Measurements from ENCODE around the gene HCFC2.
A peak's percentile ranks its signal among the peaks of the same experiment; 100 is the strongest.

Gene HCFC2

DNA sequence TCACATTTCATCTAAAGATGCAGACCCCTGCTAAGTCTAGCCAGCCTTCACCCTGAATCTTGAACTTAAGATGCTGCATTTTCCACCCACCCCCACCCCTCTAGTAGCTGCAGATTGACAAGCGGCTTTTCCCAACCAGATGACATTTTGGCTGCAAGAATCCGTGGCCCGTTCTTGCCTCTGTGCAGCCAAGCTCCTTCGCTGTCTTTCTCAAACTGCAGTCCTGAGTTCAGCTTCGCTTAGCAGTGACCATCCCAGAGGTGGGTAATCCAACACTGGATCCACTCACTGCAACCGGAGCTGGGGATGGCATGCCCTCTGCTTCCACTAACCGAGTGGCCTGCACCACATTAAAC lies 74.4 kb downstream of the HCFC2 start:
- H3K27ac ChIP-seq (ENCODE audit: low read depth, low read length, poor library complexity, severe bottlenecking) = no peak overlapping the region
- peak overlapping the region; percentile 56 for H3K4me3 ChIP-seq (ENCODE audit: low read depth, low read length, poor library complexity, severe bottlenecking)

GRCh38 chr12:104142543-104142942 lies 78.2 kb downstream of the HCFC2 start:
- Histone ChIP-seq H3K9ac (ENCODE audit: low read length) (no peak overlapping the region), H3K9me2 (ENCODE audit: low read depth, low read length) (no peaks in the 10 kb centered on the region), H4K20me1 (ENCODE audit: insufficient read depth, low read length) (no peaks in the 10 kb centered on the region), H3K27ac (ENCODE audit: low read depth, low read length, poor library complexity, severe bottlenecking) (no peak overlapping the region), H2AFZ (ENCODE audit: low read length) (no peak overlapping the region), H3K9me3 (ENCODE audit: low read length) (no peaks in the 10 kb centered on the region), H3K27me3 (ENCODE audit: insufficient read depth, low read length) (no peaks in the 10 kb centered on the region), H3K79me2 (ENCODE audit: insufficient read depth, low read length) (no peaks in the 10 kb centered on the region), H3K4me1 (ENCODE audit: insufficient read depth, low read length, severe bottlenecking) (peaks cover 7% of the 10 kb centered on the region), H3F3A (ENCODE audit: insufficient read depth, low read length) (no peaks in the 10 kb centered on the region), H3K4me3 (ENCODE audit: low read depth, low read length, poor library complexity, severe bottlenecking) (no peak overlapping the region), H3K36me3 (ENCODE audit: insufficient read depth, low read length) (no peaks in the 10 kb centered on the region), H3K4me2 (ENCODE audit: low read length) (no peak overlapping the region)
- TF ChIP-seq EZH2 (IDR thresholded peaks at IDR 0.05; ENCODE audit: borderline replicate concordance, low read length) = no peak
- TF ChIP-seq, protein P1, sequence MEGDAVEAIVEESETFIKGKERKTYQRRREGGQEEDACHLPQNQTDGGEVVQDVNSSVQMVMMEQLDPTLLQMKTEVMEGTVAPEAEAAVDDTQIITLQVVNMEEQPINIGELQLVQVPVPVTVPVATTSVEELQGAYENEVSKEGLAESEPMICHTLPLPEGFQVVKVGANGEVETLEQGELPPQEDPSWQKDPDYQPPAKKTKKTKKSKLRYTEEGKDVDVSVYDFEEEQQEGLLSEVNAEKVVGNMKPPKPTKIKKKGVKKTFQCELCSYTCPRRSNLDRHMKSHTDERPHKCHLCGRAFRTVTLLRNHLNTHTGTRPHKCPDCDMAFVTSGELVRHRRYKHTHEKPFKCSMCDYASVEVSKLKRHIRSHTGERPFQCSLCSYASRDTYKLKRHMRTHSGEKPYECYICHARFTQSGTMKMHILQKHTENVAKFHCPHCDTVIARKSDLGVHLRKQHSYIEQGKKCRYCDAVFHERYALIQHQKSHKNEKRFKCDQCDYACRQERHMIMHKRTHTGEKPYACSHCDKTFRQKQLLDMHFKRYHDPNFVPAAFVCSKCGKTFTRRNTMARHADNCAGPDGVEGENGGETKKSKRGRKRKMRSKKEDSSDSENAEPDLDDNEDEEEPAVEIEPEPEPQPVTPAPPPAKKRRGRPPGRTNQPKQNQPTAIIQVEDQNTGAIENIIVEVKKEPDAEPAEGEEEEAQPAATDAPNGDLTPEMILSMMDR (IDR thresholded peaks at IDR 0.05; ENCODE audit: low read length) = no peak

More for the DNA sequence above, 74.4 kb downstream of the HCFC2 start:
- H3K9me3 ChIP-seq (ENCODE audit: low read length) = no peaks in the 10 kb centered on the region
- H4K20me1 ChIP-seq (ENCODE audit: insufficient read depth, low read length) = no peaks in the 10 kb centered on the region
- H3K9me2 ChIP-seq (ENCODE audit: low read depth, low read length) = no peaks in the 10 kb centered on the region
- 0 out of 2 replicates have a peak, but pooled peaks cover 3% of the 10 kb centered on the region for H3K36me3 ChIP-seq (ENCODE audit: insufficient read depth, low read length)
- no peak overlapping the region for H2AFZ ChIP-seq (ENCODE audit: low read length)
- no peaks in the 10 kb centered on the region for H3K27me3 ChIP-seq (ENCODE audit: insufficient read depth, low read length)
- H3K79me2 ChIP-seq (ENCODE audit: insufficient read depth, low read length) = peaks cover 24% of the 10 kb centered on the region
- no peak for TF ChIP-seq EZH2 (IDR thresholded peaks at IDR 0.05; ENCODE audit: borderline replicate concordance, low read length)
- TF ChIP-seq, protein P1 (IDR thresholded peaks at IDR 0.05; ENCODE audit: low read length) = no peak
- H3K4me1 ChIP-seq (ENCODE audit: insufficient read depth, low read length, severe bottlenecking) = peaks cover 26% of the 10 kb centered on the region
- H3K9ac ChIP-seq (ENCODE audit: low read length) = peak overlapping the region; percentile 57; the same call in 1 of the 2 replicates
- H3K4me2 ChIP-seq (ENCODE audit: low read length) = peak overlapping the region; percentile 63
- H3F3A ChIP-seq (ENCODE audit: insufficient read depth, low read length) = no peaks in the 10 kb centered on the region

- no peak overlapping the region for H3K4me3 ChIP-seq (ENCODE audit: low read depth, low read length, poor library complexity, severe bottlenecking)
- no peak overlapping the region for H2AFZ ChIP-seq (ENCODE audit: low read length)
- no peak overlapping the region for H3K27ac ChIP-seq (ENCODE audit: low read depth, low read length, poor library complexity, severe bottlenecking)
- H3F3A ChIP-seq (ENCODE audit: insufficient read depth, low read length) = no peaks in the 10 kb centered on the region
- no peaks in the 10 kb centered on the region for H3K9me2 ChIP-seq (ENCODE audit: low read depth, low read length)
- H3K4me1 ChIP-seq (ENCODE audit: insufficient read depth, low read length, severe bottlenecking) = peaks cover 7% of the 10 kb centered on the region
- no peaks in the 10 kb centered on the region for H3K79me2 ChIP-seq (ENCODE audit: insufficient read depth, low read length)
- no peak for TF ChIP-seq EZH2 (IDR thresholded peaks at IDR 0.05; ENCODE audit: borderline replicate concordance, low read length)
- TF ChIP-seq, protein P1 (IDR thresholded peaks at IDR 0.05; ENCODE audit: low read length) = no peak
- no peaks in the 10 kb centered on the region for H3K9me3 ChIP-seq (ENCODE audit: low read length)
- H3K9ac ChIP-seq (ENCODE audit: low read length) = no peak overlapping the region
- no peaks in the 10 kb centered on the region for H3K36me3 ChIP-seq (ENCODE audit: insufficient read depth, low read length)
- no peaks in the 10 kb centered on the region for H4K20me1 ChIP-seq (ENCODE audit: insufficient read depth, low read length)
- H3K4me2 ChIP-seq (ENCODE audit: low read length) = no peak overlapping the region
- H3K27me3 ChIP-seq (ENCODE audit: insufficient read depth, low read length) = no peaks in the 10 kb centered on the region
These were observed 78.7 kb downstream of the HCFC2 start for GRCh38 chr12:104143002-104143401.
